SK-N-SH (cell line): Measurements from ENCODE around the gene BRI3BP.

ENCODE experiments used
- CTCF ChIP-seq: fragments of 200-600 bp; sonication (generic); IDR thresholded peaks from 2 replicates; pipeline ENCODE4 v1.6.1; 2017; ENCODE audit warnings: antibody characterized with exemption, mild to moderate bottlenecking, moderate library complexity
- EP300 ChIP-seq, 2 experiments: IDR thresholded peaks; 2 replicates each; pipeline versions ENCODE4 v1.4.0 to v1.6.1; 2012; ENCODE audit warnings: borderline replicate concordance in 1 of 2, low read depth in 1 of 2, low read length in 1 of 2
- JUND ChIP-seq: IDR thresholded peaks from 2 replicates; pipeline ENCODE4 v1.4.0; 2012
- MAX ChIP-seq: IDR thresholded peaks from 2 replicates; pipeline ENCODE4 v1.4.0; 2012; ENCODE audit warnings: low read depth
- NFIC ChIP-seq: IDR thresholded peaks from 2 replicates; pipeline ENCODE4 v1.4.0; 2012; ENCODE audit warnings: borderline replicate concordance
- NRF1 ChIP-seq: IDR thresholded peaks from 2 replicates; pipeline ENCODE4 v1.6.1; 2012; ENCODE audit warnings: low read depth, mild to moderate bottlenecking, low read length
- RAD21 ChIP-seq: IDR thresholded peaks from 2 replicates; pipeline ENCODE4 v1.6.1; 2012; ENCODE audit warnings: mild to moderate bottlenecking, low read length
- RFX5 ChIP-seq: IDR thresholded peaks from 2 replicates; pipeline ENCODE4 v1.6.1; 2012; ENCODE audit warnings: mild to moderate bottlenecking, improper control_type of control experiment, low read length
- SMC3 ChIP-seq: IDR thresholded peaks from 2 replicates; pipeline ENCODE4 v1.6.1; 2012; ENCODE audit warnings: low read depth, low read length, improper control_type of control experiment
- USF1 ChIP-seq: IDR thresholded peaks from 2 replicates; pipeline ENCODE4 v1.4.0; 2012; ENCODE audit warnings: low read depth, borderline replicate concordance

GRCh38 chr12:125057708-125058107, 64.3 kb downstream of the BRI3BP start:
- TF ChIP-seq CTCF (no peak), MAX (no peak), SMC3 (no peak), JUND (no peak), RAD21 (no peak), NRF1 (no peak), EP300 (IDR thresholded peaks at IDR 0.05; ENCODE audit: borderline replicate concordance in 1 of 2, low read depth in 1 of 2, low read length in 1 of 2) (no peak), USF1 (no peak), RFX5 (no peak), NFIC (no peak)
